Nucleus accumbens (tissue), 56 donors: Measurements from ENCODE around the gene RNF212.

ENCODE experiments used
- DNase-seq, 56 donors: peaks; one replicate each; lab custom pipeline; 2025; lab: John Stamatoyannopoulos, UW

The RNF212 gene

GRCh38 chr4:1040344-1041146, 72.8 kb downstream of the RNF212 start:
- no peak for DNase-seq

- DNase-seq, result peak in 1 of 56 donors; percentile 29
These were observed 73.6 kb downstream of the RNF212 start for GRCh38 chr4:1039493-1040343.

GRCh38 chr4:1038948-1039492, 74.3 kb downstream of the RNF212 start:
- DNase-seq, result no peak

GRCh38 chr4:1036976-1037810, 76.2 kb downstream of the RNF212 start:
- DNase-seq, result no peak

GRCh38 chr4:1036095-1036494, 77.3 kb downstream of the RNF212 start:
- DNase-seq, result peak in 1 of 56 donors; percentile 34

- DNase-seq, result peak; percentile 36 to 95 (median 86)
These were observed 77.9 kb downstream of the RNF212 start for GRCh38 chr4:1035510-1035909.

GRCh38 chr4:1033840-1034551, 79.4 kb downstream of the RNF212 start:
- DNase-seq, result peak in 47 of 56 donors; percentile 14 to 79 (median 46)

- no peak for DNase-seq
These were observed 80.5 kb downstream of the RNF212 start for GRCh38 chr4:1032861-1033260.

- DNase-seq, result no peak
These were observed 81.2 kb downstream of the RNF212 start for GRCh38 chr4:1031956-1032795.

- DNase-seq, result no peak
These were observed 82.0 kb downstream of the RNF212 start for GRCh38 chr4:1031346-1031745.

- no peak for DNase-seq
These were observed 82.8 kb downstream of the RNF212 start for GRCh38 chr4:1030559-1030958.

- DNase-seq, result no peak
These were observed 83.3 kb downstream of the RNF212 start for GRCh38 chr4:1030031-1030430.

GRCh38 chr4:1029529-1029928, 83.8 kb downstream of the RNF212 start:
- DNase-seq, result no peak

GRCh38 chr4:1028574-1029220, 84.7 kb downstream of the RNF212 start:
- no peak for DNase-seq

- no peak for DNase-seq
These were observed 85.5 kb downstream of the RNF212 start for GRCh38 chr4:1027915-1028238.

GRCh38 chr4:1027219-1027914, 86.0 kb downstream of the RNF212 start:
- no peak for DNase-seq

GRCh38 chr4:1026115-1026514, 87.2 kb downstream of the RNF212 start:
- no peak for DNase-seq
